Breast epithelium (tissue), 3 donors: Measurements from ENCODE around the gene FBXO27.

Experiments
- POLR2A ChIP-seq: fragments of 450-650 bp; IDR thresholded peaks from one replicate; pipeline ENCODE4 v1.6.1; 2016; ENCODE audit warnings: antibody characterized with exemption, mild to moderate bottlenecking, moderate library complexity
- POLR2AphosphoS5 ChIP-seq, 3 donors: sonication (generic); formaldehyde crosslinking; IDR thresholded peaks; one replicate each; pipeline ENCODE4 v1.6.1; 2017; ENCODE audit warnings: antibody characterized with exemption in 3 of 3
- TF ChIP-seq, protein P1 (sequence below), 3 donors: fragments of 450-650 bp; IDR thresholded peaks; one replicate each; pipeline ENCODE4 v1.5.1; 2016 to 2017; ENCODE audit warnings: antibody characterized with exemption in 3 of 3, mild to moderate bottlenecking in 3 of 3, moderate library complexity in 3 of 3

DNA sequence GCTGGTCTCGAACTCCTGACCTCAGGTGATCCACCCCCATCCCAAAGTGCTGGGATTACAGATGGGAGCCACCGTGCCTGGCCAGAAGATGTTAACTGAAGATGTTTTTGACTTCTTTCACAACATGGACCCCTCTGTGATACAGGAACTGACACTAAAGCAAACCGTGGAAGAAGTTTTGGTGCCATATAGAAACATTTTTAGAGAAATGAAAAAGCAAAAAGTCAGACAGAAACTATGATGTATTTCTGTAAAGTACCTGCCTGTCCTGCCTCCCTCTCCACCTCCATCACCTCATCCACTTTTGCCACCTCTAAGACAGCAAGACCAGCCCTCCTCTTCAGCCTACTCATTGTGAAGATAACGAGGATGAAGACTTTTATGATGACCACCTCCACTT lies 11.3 kb downstream of the FBXO27 start:
- TF ChIP-seq, protein P1, sequence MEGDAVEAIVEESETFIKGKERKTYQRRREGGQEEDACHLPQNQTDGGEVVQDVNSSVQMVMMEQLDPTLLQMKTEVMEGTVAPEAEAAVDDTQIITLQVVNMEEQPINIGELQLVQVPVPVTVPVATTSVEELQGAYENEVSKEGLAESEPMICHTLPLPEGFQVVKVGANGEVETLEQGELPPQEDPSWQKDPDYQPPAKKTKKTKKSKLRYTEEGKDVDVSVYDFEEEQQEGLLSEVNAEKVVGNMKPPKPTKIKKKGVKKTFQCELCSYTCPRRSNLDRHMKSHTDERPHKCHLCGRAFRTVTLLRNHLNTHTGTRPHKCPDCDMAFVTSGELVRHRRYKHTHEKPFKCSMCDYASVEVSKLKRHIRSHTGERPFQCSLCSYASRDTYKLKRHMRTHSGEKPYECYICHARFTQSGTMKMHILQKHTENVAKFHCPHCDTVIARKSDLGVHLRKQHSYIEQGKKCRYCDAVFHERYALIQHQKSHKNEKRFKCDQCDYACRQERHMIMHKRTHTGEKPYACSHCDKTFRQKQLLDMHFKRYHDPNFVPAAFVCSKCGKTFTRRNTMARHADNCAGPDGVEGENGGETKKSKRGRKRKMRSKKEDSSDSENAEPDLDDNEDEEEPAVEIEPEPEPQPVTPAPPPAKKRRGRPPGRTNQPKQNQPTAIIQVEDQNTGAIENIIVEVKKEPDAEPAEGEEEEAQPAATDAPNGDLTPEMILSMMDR (IDR thresholded peaks at IDR 0.05), result no peak
- TF ChIP-seq POLR2A, result no peak
- no peak for TF ChIP-seq POLR2AphosphoS5 (IDR thresholded peaks at IDR 0.05)
